HG02759 (cell line): Measurements from ENCODE around the gene PRAMEF11.
"Not testable (repeated sequence)": the region's sequence is repeated elsewhere in the genome, so short reads cannot be mapped to it uniquely, and the experiment has no call there.

Experiments used
- ATAC-seq: cut with Tn5 transposase; IDR thresholded peaks from one replicate; pipeline ENCODE4 v1.9.1; 2021; ENCODE audit warnings: mild to moderate bottlenecking, moderate library complexity; ENCODE audit not compliant: unreplicated experiment

Gene PRAMEF11

GRCh38 chr1:12831310-12831709 is at the start of gene PRAMEF11:
TSS of gene PRAMEF11 (minus strand) at chr1:12831410. CDS start at chr1:12828789, 2,621 bp downstream.
- ATAC-seq: not testable (repeated sequence)

- ATAC-seq: not testable (repeated sequence)
These were observed 47.2 kb upstream of the PRAMEF11 start for GRCh38 chr1:12878453-12878852.

- not testable (repeated sequence) for ATAC-seq
These were observed 32.1 kb upstream of the PRAMEF11 start for GRCh38 chr1:12863131-12863880.

GRCh38 chr1:12856786-12857185 is 25.6 kb upstream of the PRAMEF11 start, which contains the start of gene PRAMEF2:
TSS of gene PRAMEF2 (plus strand) at chr1:12857086. CDS start at chr1:12859010, 1,924 bp downstream.
- ATAC-seq: not testable (repeated sequence)

GRCh38 chr1:12851779-12852178 is 20.6 kb upstream of the PRAMEF11 start:
- ATAC-seq: no peak

- not testable (repeated sequence) for ATAC-seq
These were observed 17.4 kb upstream of the PRAMEF11 start, which contains the start of gene HNRNPCL1 for GRCh38 chr1:12848620-12849019. TSS of gene HNRNPCL1 (minus strand) at chr1:12848720. CDS start at chr1:12848289, 431 bp downstream.

- not testable (repeated sequence) for ATAC-seq
These were observed 2.0 kb upstream of the PRAMEF11 start for GRCh38 chr1:12833251-12833650.

GRCh38 chr1:12819061-12819460 is 12.1 kb downstream of the PRAMEF11 start:
- ATAC-seq: not testable (repeated sequence)

- no peak for ATAC-seq
These were observed 19.8 kb downstream of the PRAMEF11 start for GRCh38 chr1:12811409-12811784.

GRCh38 chr1:12810691-12811408 is 20.4 kb downstream of the PRAMEF11 start:
- ATAC-seq: no peak

- ATAC-seq: no peak
These were observed 21.3 kb downstream of the PRAMEF11 start for GRCh38 chr1:12809933-12810332.

GRCh38 chr1:12799730-12800129 is 31.5 kb downstream of the PRAMEF11 start:
- no peak for ATAC-seq

GRCh38 chr1:12798911-12799310 is 32.3 kb downstream of the PRAMEF11 start:
- no peak for ATAC-seq

GRCh38 chr1:12791097-12791496 is 40.1 kb downstream of the PRAMEF11 start, which contains the start of gene PRAMEF1:
TSS of gene PRAMEF1 (plus strand) at chr1:12791397. CDS start at chr1:12793228, 1,831 bp downstream.
- not testable (repeated sequence) for ATAC-seq

- not testable (repeated sequence) for ATAC-seq
These were observed 46.5 kb downstream of the PRAMEF11 start for GRCh38 chr1:12784729-12785128.

- ATAC-seq: not testable (repeated sequence)
These were observed 47.4 kb downstream of the PRAMEF11 start for GRCh38 chr1:12783783-12784182.

GRCh38 chr1:12781488-12781887 is 49.7 kb downstream of the PRAMEF11 start:
- not testable (repeated sequence) for ATAC-seq

GRCh38 chr1:12778907-12779306 is 52.3 kb downstream of the PRAMEF11 start:
- ATAC-seq: no peak

- ATAC-seq: no peak
These were observed 53.1 kb downstream of the PRAMEF11 start for GRCh38 chr1:12778061-12778460.

GRCh38 chr1:12776801-12777557 is 54.2 kb downstream of the PRAMEF11 start:
- no peak for ATAC-seq

GRCh38 chr1:12775443-12775842 is 55.8 kb downstream of the PRAMEF11 start:
- no peak for ATAC-seq
